NCI-H1417 treated with DMSO at 0.1 percent for 48 hours (cell line): Measurements from ENCODE around the gene COX17.

ENCODE experiments used
- DNase-seq: peaks from one replicate; lab custom pipeline; 2025; lab: John Stamatoyannopoulos, UW

The COX17 gene

DNA sequence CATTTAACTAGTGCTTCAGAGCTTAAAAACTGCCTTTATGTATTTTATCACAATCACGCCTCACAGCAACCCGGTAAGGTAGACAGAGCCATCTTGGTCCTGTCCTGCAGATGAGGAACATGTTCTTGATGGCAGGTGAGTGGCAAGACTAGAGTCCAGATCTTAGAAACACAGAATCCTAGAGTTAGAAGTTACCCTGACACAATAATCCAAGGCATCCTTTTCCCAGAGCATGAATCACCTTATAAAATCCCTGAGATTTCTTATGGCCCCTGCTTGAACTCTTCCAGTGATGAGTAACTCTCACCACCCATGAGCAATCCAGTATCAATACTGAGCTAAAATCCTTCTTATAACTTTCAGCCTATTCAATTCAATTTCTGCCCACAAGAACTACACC lies 33.7 kb downstream of the COX17 start:
- no peak for DNase-seq

- no peak for DNase-seq
Measured at GRCh38 chr3:119642746-119643473, 34.3 kb downstream of the COX17 start.

- no peak for DNase-seq
Measured at GRCh38 chr3:119641416-119641815, 35.8 kb downstream of the COX17 start.

DNA sequence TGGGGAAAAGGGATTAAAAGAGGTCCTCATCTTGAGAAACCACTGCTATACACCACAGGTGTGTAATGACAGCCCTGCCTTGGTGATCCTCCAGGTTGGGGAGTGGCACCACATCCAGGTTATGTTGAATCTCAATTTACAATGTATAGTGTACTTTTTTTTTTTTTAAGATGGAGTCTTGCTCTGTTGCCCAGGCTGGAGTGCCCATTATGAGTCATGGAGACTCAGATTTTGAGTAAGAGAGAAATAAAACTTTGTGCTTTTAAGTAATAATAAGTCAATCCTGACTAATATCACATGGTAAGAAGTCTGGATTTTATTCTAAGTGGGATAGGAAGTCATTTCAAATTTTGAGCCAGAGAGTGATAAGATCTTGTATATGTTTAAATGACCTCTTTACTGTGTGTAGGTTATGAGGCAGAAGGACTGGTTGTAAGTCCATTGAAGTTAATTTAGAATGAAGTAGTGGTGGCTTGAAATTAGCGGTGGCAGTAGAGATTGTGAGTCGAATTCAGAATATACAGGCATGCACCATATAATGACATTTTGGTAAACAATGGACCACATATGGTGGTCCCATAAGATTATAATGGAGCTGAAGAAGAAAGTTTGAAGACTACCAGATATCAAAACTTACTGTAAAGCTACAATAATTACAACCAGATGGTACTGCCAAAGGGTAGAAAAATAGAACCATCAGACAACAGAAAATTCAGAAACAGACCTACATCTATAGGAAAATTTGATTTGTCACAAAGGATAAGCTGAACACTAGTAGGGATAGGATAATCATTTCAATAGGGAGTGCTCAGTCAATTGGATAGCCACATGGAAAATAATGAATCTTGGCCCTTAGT lies 37.5 kb downstream of the COX17 start:
- DNase-seq = no peak

DNA sequence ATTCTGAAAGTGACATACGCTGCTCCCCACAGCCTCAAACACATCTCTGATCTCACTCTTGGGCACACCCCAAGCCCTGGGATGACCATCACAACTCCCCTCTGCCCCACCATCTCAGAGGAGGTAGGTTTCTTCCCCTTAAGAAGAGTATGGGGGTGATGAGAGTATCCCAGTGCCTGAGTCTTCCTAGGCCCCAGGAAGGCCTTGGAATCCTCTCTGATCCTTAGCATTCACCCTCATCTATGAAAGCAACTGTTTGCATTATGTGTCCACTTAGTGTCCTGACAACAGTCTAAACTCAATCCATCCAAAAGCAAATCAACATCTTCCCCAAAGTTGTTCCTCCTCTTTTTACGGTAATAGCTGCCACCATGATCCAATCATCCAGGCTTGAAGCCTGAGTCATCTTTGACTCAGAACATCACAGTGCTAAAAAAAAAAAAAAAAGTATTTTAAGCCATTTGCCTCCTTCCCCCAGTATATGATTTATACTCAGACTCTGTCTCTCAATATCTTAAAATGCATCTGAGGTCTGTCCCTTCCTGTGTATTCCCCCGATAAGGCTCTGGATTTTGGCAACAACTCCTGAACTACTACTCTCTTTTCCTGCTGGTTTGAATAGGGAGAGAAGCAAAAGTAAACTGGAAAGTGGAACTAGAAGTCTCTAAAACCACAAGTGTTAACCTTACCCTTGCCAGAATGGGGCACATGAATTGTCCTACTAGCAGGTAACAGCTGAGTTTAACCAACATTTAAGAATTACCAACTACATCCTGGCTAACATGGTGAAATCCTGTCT lies 39.3 kb downstream of the COX17 start:
- no peak for DNase-seq

DNA sequence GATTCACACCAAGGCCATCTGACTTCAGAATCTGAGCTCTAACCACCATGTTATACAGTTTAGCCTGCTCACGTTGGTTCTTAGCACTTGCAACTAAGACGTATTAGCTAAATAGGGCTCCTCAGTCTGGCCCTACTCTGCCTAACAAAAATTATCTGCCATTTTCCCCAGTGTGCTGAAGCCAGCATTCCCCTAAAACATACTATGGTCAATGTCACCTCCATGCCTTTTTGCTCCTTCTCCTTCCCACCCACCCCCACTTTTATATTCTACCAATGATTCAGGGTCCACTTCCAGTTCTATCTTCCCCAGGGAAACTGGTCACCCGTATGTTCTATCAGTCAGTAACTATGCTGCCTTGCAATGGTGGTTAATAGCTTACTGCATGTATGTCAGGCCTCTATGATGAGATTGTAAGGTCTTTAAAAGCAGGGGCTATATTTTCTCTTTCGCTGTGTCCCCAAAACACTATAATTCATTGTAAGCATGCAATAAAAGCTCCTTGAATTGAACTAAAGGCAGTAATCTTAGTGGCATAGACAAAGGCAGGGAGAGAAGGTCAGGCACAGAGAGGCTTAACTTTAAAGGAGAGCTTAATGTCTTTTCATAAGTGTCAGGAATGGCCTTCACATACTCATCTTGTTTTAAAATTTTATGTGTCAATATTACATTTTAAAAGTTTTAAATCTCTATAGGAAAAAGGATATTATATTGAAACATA lies 40.2 kb downstream of the COX17 start:
- DNase-seq = no peak

- DNase-seq = no peak
Measured at GRCh38 chr3:119636249-119636648, 41.0 kb downstream of the COX17 start.

DNA sequence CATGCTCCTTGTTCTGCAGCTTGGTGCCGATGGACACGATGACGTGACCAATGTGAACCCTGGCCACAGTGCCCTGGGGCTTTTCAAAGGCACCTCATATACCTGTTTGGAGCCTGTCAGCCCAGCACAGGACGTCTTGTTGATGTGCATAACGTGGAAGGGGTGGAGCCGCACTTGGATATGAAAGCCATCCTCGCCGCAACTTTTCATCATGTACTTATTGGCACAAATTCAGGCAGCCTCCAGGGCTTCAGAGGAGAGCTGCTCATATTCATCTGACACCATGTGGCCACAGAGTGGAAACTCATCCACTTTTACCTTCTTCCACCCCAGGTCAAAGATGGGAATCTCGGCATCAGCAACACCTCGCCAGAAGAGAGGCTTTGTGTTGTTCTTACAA lies 41.5 kb downstream of the COX17 start:
- DNase-seq = no peak

DNA sequence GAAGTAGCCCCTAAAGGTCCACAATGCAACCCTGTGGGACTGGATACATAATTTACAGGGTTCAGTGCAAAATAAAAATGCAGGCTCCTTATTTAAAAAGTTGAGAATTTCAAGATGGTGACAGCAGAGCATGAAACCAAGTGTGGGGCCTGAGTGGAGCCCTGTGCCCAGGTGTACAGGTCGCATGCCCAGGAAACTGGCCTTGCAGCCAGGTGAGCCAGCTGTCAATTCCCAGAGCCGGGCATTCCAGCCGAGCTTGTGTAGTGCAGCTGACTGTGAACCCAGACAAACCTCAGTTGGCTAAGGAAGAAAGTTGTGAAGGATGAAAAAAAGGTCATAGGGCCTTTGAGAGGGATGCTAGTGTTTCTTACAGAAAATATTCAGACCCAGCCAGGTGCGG lies 44.4 kb downstream of the COX17 start:
- DNase-seq = no peak

GRCh38 chr3:119632216-119632615 lies 45.0 kb downstream of the COX17 start:
- DNase-seq = no peak

DNA sequence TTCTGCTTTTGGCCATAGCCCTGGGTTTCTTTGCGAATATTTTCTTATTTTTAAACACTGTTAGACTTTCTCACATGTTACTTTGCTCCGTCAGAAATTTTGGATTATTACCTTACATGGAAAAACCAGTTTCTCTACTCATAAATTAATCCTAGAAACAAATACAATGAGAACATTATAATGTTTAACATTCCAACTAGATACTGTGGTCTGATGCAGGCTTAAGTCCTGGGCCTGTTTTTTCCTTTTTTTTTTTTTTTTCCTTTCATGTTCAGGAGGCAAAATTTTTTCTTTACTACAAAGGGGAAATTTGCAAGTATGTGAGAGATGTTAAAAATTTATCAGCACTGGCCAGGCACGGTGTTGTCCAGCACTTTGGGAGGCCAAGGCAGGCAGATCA lies 45.7 kb downstream of the COX17 start:
- no peak for DNase-seq

DNA sequence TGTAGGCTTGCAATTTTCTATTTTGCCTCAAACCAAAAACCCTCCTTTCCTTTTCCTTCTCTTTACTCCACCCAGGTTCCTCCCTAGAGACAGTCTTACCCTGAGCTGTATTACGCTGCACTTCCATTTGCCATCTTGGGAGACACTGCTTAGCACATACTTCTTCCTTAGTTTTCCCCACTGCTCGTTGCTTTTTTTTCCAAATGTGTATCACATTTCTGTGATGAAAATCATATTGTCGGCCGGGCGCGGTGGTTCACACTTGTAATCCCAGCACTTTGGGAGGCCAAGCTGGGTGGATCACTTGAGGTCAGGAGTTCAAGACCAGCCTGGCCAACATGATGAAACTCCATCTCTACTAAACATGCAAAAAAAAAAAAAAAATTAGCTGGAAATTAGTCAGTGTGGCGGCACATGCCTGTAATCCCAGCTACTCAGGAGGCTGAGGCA lies 46.3 kb downstream of the COX17 start:
- DNase-seq = no peak

GRCh38 chr3:119630128-119630879 lies 46.9 kb downstream of the COX17 start:
- DNase-seq = no peak

DNA sequence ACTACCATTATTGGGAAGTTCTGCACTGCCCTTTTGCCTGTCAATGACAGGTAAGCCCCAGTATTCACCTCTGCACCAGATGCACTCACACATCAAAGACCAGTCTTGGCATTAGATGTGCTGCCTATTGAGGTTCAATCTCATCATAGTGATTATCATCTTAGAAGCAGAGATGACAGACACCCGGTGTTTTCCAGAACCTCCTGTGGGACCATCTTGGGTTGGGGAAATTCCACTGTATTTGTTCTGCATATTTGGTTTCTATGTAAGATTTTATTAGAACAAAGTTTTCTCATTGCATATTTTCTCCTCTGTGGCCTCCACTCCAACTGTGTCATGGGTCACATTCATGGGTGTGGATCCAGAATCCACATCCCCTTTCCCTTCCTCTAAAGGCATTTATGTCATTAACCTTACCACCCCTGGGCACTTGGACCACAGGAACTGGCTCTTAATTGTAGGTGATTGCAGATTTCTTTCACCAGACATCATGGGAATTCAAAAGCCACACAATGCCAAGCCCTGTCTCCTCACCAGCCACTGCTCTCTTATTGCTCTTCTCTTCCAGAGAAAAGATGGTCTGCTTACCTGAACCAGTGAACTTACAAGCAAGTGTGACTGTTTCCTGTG lies 48.3 kb downstream of the COX17 start:
- DNase-seq = no peak

- no peak for DNase-seq
Measured at GRCh38 chr3:119628390-119628789, 48.8 kb downstream of the COX17 start.

GRCh38 chr3:119627461-119627860 lies 49.7 kb downstream of the COX17 start:
- DNase-seq = no peak

- no peak for DNase-seq
Measured at GRCh38 chr3:119626196-119626595, 51.0 kb downstream of the COX17 start.

DNA sequence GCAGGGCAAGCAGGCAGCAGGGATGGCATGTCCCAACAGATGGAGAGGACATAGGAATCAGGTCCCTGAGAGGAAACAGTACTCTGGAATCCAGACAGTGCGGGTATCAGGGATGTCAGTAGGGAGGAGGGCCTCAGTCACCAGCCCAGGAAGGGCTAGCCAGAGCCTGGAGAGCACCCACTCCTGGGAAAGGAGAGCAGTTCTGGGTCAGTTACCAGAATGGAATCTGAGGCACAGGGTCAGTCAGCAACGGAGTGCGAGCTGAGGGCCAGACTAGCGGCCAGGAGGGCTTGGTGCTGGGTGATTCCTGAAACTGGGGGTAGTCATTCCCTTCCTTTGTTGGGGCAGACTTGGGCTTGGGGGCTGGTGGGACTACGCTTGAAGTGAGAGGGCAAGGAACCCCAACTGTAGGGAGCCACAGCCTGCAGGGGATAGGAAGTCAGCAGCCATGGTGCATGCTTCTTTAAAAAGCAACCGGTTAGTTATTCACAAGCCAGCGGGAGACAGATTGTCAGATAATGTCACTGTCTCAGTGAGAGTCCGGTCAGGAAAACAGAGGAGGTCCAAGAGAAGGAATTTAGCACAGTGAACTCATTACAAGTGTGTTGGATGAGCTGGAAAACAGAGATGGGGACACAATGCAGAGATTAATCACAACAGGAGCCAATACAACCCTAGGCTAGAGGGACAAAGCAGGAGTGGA lies 51.6 kb downstream of the COX17 start:
- no peak for DNase-seq

DNA sequence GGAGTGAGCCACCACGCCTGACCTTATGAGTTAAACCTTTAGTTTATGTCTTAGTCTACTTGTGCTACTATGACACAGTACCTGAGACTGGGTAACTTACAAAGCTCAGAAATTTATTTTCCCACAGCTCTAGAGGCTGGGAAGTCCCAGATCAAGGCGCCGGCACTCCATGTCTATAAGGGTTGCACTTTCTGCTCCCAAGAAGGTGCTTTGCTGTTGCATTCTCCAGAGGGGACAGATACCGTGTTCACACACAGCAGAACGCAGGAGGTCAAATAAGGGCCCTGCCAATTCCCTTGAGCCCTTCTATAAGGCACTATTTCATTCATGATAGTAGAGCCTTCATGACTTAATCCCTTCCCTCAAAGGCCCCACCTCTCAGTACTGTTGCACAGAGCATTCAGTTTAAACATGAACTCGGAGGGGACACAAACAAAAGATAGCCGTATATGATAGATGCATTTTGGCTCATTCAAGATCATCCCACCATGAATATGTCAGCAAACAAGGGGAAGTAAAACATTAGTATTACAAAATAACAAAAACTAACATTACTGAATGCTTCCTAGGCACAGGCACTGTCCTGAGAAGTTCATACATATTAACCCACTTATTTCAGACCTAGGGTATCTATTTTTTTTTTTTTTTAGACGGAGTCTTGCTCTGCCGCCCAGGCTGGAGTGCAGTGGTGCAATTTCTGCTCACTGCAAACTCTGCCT lies 53.0 kb downstream of the COX17 start:
- no peak for DNase-seq
